Measurements from ENCODE around the gene MRGPRX2. TPM values are rescaled to one million over a fixed set of nuclear protein-coding genes. Genes with fewer than 3 reads are reported as not detected.

The MRGPRX2 gene
- total RNA-seq, 5 donors from 2014 or later (not counting 1 experiment from before 2014, with no cell fraction given), result not detected

DNA sequence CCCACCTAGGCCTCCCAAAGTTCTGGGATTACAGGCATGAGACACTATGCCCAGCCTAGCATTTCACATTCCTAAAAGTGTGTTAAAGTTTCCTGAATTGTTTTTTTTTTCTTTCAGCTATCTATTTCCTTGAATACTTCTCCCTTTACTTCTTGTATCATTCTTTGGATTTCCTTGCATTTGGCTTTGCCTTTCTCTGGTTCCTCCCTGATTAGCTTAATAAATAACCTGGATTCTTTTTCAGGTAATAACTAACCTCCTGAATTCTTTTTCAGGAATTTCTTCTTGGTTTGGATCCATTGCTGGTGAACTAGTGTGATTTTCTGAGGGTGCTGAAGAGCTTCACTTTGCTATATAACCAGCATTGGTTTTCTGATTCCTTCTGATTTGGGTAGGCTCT, 47.9 kb downstream of the MRGPRX2 start:
- no peak overlapping the region for H3K4me3 ChIP-seq (ENCODE audit: control insufficient read depth in 1 of 2, extremely low read depth in 1 of 2, low read length in 1 of 2)
- no peaks in the 10 kb centered on the region for H3K36me3 ChIP-seq (ENCODE audit: control insufficient read depth in 2 of 2, extremely low read depth in 1 of 2, insufficient read depth in 1 of 2, low read length in 1 of 2)
- no peak overlapping the region for H3K27ac ChIP-seq (ENCODE audit: low read length)
- no peak overlapping the region for H3K4me3 Mint-ChIP-seq
- no peaks in the 10 kb centered on the region for H3K4me1 ChIP-seq (ENCODE audit: control insufficient read depth in 1 of 2, extremely low read depth in 1 of 2, insufficient read depth in 2 of 2, low read length in 2 of 2)
- H3K27me3 Mint-ChIP-seq, result peaks cover 18 to 24% of the 10 kb centered on the region in 2 donors
- H3K36me3 Mint-ChIP-seq, result no peaks in the 10 kb centered on the region
- H3K27ac Mint-ChIP-seq, result no peak overlapping the region
- ChIA-PET CTCF (no interaction called here), POLR2A (no interaction called here)
- H3K9me3 ChIP-seq, result no peaks in the 10 kb centered on the region
- DNase-seq (no peak), ATAC-seq (replicated peaks in 1 of 4) (no peak)
- H3K9me3 Mint-ChIP-seq, result peaks cover 17 to 19% (median 18%) of the 10 kb centered on the region in 3 donors
- H3K4me1 Mint-ChIP-seq, result no peaks in the 10 kb centered on the region
- no peaks in the 10 kb centered on the region for H3K27me3 ChIP-seq (replicated peaks in 1 of 2; ENCODE audit: control insufficient read depth in 2 of 2, extremely low read depth in 1 of 2, insufficient read depth in 2 of 2, low read length in 1 of 2)

Other genes with a start within 250 kb of the MRGPRX2 start
- gene MRGPRX1, start 121.3 kb downstream of the MRGPRX2 start, total RNA-seq, result not detected
- gene ZDHHC13, start 56.5 kb upstream of the MRGPRX2 start, total RNA-seq, result 10 to 100 TPM; 10.2 to 16.3 (median 13.4) TPM
- not detected for gene CSRP3, start 141.3 kb upstream of the MRGPRX2 start, total RNA-seq
- under 1 TPM; 0.12 to 0.56 (median 0.26) TPM for gene E2F8, start 180.2 kb upstream of the MRGPRX2 start, total RNA-seq

Measured in T-cell (primary cell).